GM12801 (cell line): Measurements from ENCODE around the gene DENND2A.

Experiments
- CTCF ChIP-seq: IDR thresholded peaks from one replicate; pipeline ENCODE4 v1.5.1; 2011; ENCODE audit warnings: control low read depth; ENCODE audit not compliant: insufficient read length; ENCODE audit errors: extremely low read depth

The DENND2A gene

GRCh38 chr7:140650367-140650766 is 9.8 kb upstream of the DENND2A start:
- TF ChIP-seq CTCF: no peak

GRCh38 chr7:140649556-140650205 is 9.1 kb upstream of the DENND2A start:
- no peak for TF ChIP-seq CTCF

- TF ChIP-seq CTCF: no peak
Measured at GRCh38 chr7:140646931-140647647, 6.5 kb upstream of the DENND2A start.

GRCh38 chr7:140645166-140645900 is 4.7 kb upstream of the DENND2A start:
- TF ChIP-seq CTCF: no peak

- no peak for TF ChIP-seq CTCF
Measured at GRCh38 chr7:140643416-140643815, 2.8 kb upstream of the DENND2A start.

GRCh38 chr7:140641524-140642195 is 1.0 kb upstream of the DENND2A start:
- TF ChIP-seq CTCF: no peak

GRCh38 chr7:140640060-140640637 is 464 bp downstream of the DENND2A start:
- no peak for TF ChIP-seq CTCF
